GOT3 (cell line): ENCODE results near the gene PCA3.
"Not testable (repeated sequence)": the region's sequence is repeated elsewhere in the genome, so short reads cannot be mapped to it uniquely, and the experiment has no call there.

Source experiments
- DNase-seq: peaks from one replicate; lab custom pipeline; 2025; ENCODE audit warnings: mixed read lengths; lab: John Stamatoyannopoulos, UW

The PCA3 gene

DNA sequence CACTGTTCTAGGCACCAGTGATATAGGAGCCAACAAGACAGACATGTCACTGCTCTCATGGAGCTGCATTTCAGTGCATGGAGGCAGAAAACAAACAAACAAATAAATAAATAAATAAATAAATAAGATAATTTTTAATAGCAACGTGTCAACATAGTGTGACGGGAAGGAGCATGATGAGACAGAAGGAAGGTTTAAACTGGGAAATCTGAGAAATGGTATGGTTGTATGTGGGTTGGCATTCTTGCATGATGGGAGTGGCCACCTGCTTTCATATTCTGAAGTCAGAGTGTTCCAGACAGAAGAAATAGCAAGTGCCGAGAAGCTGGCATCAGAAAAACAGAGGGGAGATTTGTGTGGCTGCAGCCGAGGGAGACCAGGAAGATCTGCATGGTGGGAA is at the start of gene PCA3:
Gene PCA3, plus strand, starts transcription at position 301 of the 400 bp plus-strand sequence.
- no peak for DNase-seq

GRCh38 chr9:76716085-76716672 is 48.1 kb upstream of the PCA3 start:
- DNase-seq: no peak

DNA sequence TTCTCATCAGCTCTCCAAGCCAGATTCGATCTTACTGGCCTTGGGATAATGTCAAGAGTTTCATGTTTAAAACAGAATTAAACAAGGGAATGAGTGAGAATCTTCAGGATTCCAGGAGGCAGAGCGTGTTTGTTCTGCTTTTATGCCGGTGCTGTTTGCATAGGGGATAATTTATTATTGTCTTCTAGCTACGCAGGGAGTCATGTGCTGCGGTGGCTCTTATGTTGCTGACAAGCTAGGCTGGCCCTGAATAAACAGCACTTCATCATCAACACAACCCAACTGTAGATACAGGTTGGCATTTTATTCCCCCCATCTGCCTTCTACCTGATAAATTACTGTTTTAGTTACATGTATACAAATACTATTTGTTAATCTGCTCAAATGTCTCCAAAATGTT is 47.1 kb upstream of the PCA3 start:
- DNase-seq: no peak

GRCh38 chr9:76717613-76718012 is 46.6 kb upstream of the PCA3 start:
- DNase-seq: no peak

GRCh38 chr9:76718166-76718565 is 46.1 kb upstream of the PCA3 start:
- no peak for DNase-seq

- DNase-seq: no peak
These were observed 44.0 kb upstream of the PCA3 start for GRCh38 chr9:76720245-76720644.

DNA sequence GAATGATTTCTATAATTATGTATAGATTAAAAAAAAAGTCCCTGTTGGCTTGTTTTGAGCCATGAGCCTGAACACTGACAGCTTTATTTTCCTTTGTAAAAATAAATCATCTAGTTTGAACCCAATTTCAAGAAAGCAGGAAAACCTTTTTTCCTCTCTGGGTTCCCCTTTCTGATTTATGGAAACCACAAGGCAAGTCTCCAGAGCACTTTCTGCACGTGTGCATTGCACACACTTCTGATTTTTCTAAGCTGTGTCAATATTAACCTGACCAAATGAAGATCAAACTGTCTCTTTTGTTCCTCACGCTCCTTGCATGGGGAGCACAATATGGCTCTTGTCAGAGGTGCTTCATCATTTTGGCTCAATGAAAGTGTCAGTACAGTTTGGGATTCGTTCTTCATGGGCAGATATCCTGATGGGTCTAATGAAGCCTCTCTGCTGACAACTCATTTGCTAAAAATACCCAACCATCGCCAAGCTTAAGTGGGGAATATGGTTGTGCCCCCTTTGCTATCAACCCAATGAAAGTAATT is 39.2 kb upstream of the PCA3 start:
- DNase-seq: no peak

- no peak for DNase-seq
These were observed 38.4 kb upstream of the PCA3 start for GRCh38 chr9:76725885-76726284.

GRCh38 chr9:76729116-76729515 is 35.1 kb upstream of the PCA3 start:
- DNase-seq: no peak

DNA sequence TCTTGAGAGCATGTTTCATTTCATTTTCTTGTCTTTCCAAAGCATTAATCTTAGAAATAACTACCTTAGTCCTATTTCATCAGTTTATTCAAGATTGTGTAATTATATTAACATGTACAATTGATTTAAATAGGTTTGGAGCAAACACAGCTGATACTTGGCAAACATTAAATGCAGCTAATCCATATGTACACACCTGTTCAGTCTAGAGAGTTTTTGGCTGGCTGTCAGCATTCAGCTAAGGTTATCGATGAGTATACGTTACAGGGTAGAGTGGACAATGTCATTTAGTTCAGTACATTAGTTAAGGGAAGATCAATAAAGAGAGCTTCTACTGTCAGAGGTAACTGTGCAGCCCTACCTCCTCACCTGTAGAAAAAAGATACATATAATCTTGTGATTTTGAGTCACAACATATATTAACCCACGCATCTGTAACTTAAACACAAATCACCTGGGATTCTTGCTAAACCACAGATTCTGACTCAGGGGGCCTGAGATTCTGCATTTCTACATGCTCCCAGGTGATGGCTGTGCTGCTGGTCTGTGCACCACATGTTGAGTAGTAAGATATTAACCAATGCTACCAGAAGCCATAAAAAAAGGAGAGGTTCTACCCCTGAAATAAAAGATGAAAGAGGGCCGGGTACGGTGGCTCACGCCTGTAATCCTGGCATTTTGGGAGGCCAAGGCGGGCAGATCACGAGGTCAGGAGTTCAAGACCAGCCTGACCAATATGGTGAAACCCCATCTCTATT is 34.1 kb upstream of the PCA3 start:
- no peak for DNase-seq

GRCh38 chr9:76730801-76731200 is 33.4 kb upstream of the PCA3 start:
- DNase-seq: no peak

GRCh38 chr9:76732341-76732958 is 31.8 kb upstream of the PCA3 start:
- DNase-seq: no peak

DNA sequence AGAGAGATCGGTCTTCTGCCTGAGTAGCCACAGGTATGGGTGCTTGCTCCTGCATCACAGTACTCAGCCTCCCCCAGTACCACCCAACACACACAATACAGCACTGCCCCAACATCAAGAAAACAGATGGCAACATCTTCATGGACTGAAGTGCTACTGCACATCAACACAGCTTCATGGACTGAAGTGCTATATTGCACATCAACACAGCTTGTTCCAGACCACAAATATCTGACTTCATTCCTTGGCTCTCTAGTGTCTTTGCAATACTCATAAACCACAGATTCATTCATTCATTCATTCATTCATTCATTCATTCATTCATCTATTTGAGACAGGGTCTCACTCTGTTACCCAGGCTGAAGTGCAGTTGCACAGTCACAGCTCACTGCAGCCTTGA is 31.1 kb upstream of the PCA3 start:
- no peak for DNase-seq

DNA sequence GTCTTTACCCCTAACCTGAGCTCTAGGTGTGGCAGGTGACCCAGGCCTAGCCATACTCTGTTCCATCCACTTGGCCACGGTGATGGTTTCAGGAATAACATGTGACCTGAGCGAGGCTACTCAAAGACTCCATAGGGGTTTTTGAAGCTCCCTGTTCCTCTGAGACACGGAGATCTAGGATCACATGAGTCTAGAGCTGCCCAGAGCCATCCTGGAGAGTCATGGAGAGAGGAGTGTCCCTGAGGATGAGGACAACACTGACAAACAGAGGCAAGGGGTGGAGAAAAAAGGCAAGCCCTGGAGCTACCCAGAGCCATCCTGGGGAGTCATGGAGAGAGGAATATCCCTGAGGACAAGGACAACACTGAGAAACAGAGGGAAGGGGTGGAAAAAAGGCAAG is 29.5 kb upstream of the PCA3 start:
- DNase-seq: no peak

DNA sequence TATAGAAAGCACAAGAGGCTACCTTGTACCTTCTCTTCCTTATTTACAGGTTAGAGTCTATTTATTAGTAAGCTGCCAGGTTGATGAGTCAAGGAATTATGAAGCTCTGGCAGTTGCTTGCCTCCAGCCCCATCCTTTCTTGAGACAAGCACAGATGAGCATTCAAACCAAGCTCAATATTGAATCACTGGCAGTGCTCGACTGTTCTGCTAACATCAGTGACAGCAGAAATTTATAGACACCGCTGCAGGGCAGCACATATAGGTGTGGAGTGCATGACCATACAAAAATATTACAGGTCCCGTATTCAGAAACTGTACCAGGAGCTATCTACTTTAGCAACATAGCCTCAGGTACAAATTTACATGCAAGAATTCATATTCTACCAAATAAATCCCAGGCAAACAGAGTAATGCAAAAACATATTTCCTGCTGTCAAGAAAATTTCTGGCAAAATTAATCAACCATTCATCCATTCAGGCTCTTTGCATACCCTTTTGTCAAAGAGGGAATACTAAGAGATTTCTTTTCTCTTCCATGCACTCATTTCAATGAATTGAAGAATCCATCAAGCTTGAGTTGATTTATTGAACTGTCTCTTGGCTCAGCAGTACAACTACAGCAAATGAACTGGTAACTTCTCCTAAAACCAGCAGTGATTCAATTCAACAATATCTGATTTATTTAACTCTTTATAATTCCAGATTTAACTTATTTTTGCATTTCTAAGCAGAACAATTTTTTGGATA is 26.9 kb upstream of the PCA3 start:
- DNase-seq: no peak

- DNase-seq: no peak
These were observed 25.8 kb upstream of the PCA3 start for GRCh38 chr9:76738402-76738801.

DNA sequence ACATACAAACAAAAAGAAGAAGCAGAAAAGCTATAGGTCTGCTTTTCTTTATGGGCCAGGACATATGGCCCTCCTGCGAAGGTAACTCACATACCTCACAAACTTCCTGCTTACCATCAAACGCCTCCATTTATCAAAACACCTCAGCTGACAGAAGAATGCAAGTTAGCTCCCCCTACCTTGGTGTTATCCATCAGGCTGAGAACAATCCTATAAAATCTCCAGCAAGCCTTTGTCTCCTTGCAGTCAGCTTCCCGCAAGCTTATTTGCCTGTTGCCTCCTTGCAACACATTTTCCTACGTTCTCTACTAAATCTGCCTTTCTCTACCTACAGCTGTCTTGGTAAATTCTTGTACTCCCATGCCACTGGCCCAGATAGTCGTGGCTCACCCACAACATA is 22.7 kb upstream of the PCA3 start:
- DNase-seq: no peak

- not testable (repeated sequence) for DNase-seq
These were observed 21.3 kb upstream of the PCA3 start for GRCh38 chr9:76742890-76743289.

DNA sequence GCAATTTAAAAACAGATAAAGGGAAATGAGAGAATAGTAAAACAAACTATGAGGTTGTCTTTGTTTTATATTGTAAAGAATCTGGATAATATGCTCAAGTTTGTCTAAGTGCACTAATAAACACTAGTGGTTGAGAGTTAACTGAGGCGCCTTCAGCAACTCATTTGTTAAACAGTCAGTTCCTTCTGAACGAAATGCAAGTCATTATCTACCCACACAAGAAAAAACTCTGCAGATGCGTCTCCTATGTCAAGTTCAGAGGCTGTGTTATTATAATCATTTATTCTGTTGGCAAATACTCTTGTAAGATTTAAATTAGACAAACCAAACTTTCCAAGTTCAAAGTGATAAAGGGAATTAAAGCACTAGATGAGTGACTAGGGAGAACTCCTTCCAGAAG is 20.3 kb upstream of the PCA3 start:
- DNase-seq: no peak

DNA sequence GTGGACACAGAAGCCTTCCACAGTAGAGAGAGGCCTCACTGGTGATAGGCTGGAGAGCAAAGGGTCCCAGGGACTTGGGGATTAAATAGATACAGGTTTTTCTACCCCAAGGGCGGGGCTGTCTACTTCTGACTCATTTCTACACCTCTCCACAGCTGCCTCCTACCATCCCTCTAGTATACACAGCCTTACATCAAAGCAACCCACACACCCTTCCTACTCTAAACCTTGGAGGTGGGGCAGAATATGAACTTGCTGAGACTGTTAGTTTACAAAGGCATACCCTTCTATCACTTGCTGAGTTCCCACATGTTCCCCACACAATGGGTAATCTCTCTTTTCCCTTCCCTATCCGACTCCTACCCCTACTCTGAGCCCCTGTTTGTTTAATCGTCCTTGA is 19.9 kb upstream of the PCA3 start:
- DNase-seq: no peak

- no peak for DNase-seq
These were observed 13.2 kb upstream of the PCA3 start for GRCh38 chr9:76751001-76751400.

DNA sequence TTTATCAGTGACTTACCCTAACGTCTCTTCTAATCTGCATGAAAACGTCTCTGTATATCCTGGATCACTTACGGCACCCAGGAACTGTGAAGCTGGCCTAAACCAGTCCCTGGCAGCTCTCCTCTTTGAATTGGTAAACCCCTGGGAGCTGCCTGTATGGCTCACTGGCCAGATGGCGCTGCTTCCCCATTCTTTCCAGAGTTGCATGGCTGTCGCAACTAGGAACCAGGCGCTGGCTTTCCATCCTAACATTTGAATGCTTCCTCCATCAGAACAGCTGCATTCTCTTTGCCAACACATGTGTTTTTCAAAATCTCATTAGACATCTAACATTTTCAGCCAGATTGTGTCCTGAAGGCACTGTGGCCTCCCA is 8.0 kb upstream of the PCA3 start:
- DNase-seq: no peak
